GM18519 (cell line): ENCODE results near the gene NDUFA8.

Experiments used
- ATAC-seq: cut with Tn5 transposase; IDR thresholded peaks from one replicate; pipeline ENCODE4 v1.9.1; 2021; ENCODE audit warnings: mild to moderate bottlenecking, moderate library complexity; ENCODE audit not compliant: unreplicated experiment, low FRiP score

Gene NDUFA8

DNA sequence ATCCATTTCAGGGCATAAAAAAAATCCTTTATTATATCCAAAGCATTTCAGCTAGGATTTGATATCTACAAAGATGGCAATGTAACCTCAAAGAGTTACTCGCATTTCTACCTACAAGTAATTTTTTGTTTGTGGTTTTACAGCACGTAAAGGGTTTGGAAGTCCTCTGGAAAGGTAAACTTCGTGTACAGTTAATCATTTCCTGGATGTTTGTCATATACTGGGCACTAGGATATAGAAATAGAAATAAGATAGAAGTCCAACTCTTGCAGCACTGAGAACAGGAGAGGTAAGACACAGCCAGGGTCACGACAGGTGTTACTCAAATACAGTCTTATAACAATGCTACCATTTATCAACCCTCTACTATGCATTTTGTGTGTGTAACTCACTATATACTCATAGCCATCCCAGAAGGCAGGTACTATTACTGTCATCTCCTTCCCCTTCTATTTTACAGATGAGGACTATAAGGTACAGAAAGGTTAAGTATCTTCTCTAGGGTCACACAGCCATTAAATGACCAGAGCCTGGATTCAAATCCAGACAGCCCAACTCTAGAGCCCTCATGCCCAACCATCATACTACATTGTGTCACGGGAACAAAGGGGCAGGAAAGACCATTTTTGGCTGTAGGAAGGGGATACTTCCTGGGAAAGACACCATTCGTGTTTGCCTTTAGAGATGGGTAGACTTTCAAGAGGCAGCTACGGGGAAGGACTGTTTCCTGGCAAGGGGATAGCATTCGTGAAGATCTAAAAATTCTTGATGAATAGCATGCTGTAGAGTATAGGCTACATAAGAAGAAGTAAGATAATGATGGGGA, 19.0 kb downstream of the NDUFA8 start:
- no peak for ATAC-seq

DNA sequence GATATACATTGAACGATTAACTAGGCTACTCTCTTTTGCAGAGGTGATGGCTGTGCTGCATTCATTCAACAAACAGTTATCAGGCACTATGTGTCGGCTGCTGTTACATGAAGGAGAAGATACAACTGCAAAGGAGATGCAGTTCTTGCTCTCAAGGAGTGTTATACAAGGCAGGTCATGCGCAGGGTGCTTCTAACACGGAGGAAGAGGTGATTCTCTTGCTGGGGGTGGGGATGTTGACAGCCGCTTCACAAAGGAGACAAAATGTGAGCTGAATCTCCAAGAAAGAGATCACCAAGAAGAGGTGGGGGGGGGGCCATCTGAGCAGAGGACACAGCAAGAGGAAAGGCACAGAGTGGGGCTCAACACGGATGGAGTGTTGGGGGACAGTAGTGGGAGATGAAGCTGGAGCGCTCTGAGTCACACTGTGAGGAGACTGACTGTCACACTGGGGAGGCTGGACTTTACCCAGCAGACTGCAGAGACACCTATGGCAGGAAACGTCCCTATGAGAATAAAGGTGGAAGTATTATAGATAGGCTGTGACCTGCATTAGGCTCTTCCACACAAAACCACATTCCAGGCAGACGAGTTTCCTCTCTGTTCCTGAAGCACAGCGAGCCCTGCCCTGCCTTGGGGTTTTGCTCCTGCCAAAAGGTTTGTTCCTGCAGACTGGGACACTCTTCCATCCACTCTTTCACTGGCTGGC, 20.9 kb downstream of the NDUFA8 start:
- no peak for ATAC-seq

DNA sequence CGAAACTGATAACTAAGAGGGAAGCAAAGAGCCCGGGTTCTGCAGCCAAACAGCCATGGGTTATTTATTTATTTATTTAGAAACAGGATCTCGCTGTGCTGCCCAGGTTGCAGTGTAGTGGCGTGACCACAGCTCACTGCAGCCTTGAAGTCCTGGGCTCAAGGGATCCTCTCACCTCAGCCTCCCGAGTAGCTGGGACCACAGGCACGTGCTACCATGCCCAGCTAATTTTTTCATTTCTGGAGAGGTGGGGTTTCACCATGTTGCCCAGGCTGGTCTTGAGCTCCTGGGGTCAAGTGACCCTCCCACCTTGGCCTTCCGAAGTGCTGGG, 24.1 kb downstream of the NDUFA8 start:
- no peak for ATAC-seq

DNA sequence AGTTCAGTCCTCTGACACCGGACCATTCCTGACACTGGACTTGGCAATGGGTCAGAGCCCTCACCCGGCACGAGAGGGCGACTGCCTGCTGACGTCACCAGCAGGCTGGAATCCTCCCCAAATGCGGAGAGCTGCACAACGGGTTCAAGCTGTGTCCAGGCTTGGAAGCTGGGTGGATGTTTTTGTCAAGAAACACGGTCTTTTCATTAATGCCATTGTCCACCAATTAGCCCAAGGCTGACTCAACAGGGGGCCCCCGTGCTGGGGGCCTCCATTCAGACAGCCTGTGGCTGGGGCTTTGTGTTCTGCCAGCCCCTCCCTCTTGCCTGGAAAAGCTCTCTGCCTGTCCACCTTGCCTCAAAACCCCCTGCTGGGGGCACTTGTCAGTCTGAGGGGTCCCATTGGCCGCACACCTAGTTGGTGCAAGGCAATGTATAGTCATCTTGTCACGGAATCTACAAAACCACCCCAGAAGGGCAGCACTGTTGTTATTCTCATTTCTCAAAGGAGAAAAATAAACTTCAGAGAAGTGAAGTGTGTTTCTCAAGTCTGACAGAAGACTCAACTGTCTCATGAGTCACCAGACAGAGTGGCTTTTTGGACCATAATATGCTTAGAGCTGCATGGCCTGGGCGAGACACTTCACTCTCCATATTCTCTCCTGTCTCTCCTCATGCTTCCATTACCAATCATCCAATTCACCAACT, 24.6 kb downstream of the NDUFA8 start:
- no peak for ATAC-seq

DNA sequence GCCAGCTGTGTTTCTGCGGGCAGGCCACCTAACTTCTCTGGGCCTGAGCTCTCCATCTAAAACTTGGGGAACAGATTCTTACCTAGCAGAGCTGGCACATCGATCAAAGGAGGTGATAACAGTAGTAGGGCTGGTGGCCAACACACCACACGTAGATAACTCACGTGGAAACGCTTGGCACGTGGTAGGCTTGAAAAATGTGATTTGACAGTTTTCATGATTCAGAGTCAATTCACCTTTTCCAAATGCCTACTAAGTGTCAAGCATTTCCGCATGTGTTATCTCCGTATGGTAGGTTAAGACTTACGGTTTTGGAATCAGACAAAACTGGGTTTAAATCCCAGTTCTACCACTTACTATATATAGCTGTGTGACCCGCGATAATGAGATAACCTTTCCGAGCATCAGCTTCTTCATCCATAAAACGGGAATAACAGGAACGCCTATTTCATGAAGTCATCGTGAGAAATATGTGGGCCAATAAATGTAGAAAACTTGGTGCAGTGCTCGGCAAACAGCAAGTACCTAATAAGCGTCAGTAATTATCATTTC, 25.5 kb downstream of the NDUFA8 start:
- ATAC-seq, result no peak

DNA sequence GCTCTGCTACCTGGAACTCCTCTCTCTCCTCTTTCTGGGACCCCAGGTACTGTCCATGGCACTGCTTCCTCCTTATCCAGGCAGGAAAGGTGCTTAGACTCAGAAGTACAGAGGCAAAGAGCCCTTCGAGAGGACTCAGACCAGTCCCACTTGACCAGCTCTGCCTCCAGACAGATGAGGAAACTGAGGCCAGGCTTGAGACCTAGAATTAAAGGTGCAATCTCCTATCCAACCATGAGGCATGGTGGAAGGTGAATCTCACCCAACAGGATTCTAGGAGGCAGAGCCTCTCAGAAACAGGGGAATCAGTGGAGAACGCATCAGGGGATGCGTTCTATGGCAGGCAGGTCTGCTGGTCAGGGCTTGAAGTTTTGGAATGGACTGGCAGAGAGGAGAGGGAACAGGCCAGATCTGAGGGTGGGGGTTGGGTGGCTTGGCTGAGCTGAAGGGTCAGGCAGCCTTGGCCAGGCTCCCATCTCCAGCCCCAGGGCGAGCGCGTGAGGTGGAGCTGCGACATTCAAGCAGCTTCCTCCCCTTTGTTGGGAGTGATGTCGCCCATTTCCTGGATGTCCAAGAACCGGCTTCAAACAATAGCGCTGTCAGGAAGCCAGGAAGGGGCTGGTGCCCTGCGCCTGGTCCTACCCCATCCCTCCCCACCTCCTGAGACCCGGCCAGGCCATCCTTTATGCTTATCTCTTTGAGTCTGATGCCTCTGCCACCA, 26.2 kb downstream of the NDUFA8 start:
- ATAC-seq, result no peak

DNA sequence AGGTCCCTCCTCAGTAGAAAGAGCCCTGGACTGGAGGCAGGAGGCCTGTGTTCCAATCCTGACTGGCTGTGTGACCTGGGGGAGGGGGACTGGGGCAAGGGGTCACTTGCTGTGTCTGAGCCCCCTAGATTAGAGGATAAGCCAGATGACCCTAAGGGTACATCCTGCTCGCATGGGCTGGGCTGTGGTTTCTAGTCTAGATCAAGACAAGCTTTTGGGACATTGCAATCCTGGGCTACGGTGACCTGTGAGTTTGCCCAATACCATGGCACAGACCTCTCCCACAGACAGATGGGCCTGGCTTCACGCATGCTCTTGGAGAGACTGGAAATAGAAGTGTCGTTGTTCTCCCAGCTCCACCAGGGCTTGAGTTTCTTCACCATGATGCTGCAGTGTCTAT, 27.0 kb downstream of the NDUFA8 start:
- ATAC-seq, result no peak

DNA sequence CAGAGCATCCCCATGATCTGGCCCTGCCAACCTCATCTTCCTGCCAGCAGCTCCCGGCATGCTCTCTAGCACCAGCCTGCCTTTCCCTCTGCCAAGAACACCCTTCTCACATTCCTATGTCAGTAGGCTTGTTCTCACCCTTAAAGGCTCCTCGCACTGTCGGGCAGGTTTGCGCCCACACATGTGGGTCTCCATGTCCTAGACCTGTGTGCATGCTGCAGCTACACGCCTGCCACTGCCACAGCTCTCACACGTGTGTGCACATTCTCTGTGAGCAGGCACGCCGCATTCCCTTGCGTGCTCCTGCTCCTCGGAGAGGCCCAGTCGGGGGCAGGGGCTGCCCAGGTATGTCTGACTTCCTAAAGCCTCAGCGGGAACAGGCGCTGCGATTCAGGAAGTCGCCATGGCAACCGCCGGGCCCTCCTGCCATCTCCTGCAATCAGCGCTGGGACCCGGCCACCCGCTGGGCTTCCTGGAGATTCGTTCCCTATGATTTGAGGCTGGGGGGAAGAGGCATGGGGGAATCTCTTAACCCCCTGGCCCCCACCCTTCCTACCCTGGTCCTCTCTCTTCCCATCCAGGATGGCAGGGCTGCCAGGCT, 28.1 kb downstream of the NDUFA8 start:
- ATAC-seq, result no peak

DNA sequence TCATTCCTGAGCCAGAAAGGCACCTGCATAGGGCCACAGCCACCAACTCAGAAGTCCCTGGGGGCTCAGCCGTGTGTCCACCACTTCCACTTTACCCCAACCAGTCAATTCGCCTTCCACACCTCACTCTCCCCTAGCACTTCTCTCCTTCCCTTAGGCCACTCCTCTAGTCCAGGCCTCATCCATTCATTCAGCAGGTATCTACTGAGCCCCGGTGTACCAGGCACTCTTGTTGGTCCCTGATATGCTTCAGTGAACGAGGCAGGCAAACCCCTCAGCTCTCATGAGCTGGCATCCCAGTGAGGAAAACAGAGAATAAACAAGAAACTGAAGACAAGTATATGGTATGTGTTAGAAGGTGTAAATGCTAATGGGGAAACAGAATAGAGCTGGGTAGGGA, 28.7 kb downstream of the NDUFA8 start:
- no peak for ATAC-seq

DNA sequence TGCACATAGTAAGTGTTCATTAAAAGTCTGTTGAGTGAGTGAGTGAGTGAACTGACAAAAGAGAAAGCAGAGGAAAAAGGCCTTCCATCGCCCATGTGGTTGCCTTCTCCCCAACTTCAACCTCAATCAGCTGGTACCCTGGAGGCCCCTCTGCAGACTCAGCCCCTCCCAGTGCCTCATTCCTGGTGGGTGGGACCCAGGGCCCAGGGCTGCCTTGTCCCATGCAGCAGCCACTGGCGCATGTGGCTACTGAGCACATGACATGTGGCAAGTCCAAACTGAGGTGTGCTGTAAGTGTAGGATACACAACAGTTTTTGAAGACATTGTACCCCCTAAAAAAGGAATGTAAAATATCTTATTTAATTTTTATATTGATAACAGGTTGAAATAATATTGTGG, 29.6 kb downstream of the NDUFA8 start:
- ATAC-seq, result no peak

DNA sequence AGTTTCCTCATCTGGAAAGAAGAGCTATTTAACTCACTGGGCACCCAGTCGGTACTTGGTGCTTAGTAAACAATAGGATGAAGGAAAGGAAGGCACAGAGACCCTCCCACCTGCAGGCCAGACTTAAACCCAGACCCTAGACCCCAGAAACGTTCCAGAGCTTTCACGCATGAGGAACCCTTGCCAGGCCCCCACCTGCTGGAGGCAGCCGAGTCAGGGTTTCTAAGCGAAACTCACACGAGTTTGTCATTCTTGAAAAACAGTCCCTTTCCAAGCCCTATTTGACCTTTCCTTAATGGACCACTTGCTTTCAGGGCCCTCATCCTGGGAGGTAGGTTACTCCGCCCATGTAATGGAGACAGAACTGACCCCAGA, 30.6 kb downstream of the NDUFA8 start:
- ATAC-seq, result no peak

DNA sequence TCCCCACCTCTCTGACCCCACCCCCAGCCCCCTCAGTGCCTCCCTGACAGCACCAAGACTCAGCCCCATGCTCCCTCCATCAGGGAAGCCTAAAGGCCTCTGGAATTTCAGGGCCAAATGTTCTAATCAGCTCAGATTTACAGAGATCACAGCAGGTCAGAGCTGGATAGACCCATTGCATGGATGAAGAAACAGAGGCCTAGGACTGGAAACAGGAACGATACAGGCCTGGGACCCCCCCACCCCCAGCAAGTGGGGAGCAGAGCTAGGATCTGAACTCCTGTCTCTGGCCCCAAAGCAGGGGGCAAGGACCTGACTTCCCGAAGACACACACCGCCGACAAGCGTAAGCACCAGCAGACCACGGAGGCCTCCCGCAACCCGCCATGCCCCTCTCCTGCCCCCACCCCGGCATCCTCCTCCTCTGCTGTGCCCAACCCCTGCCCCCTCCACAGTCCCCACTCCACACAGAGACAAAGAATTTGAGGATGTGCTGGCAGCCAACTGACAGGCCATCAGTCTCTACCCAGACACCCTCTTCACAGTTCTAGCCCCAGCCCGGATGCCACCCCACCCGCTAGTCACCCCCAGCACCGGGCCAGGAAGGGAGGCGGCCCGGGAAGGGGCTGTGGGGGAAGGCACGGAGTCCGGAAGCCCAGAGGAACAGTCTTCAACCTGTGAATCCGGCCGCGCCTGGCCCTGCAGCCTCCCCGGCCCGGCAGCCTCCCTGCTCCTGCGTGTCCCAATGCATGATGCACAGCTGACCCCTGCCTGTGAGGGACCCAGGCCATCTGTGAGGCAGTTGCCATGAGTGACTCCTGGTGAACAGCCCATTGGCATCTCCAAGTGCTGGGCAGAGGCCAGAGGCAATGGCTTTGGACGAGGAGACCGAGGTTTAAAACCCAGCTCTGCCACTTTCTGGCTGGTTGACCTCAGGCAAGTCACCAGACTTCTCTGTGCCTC, 31.3 kb downstream of the NDUFA8 start:
- ATAC-seq, result no peak

DNA sequence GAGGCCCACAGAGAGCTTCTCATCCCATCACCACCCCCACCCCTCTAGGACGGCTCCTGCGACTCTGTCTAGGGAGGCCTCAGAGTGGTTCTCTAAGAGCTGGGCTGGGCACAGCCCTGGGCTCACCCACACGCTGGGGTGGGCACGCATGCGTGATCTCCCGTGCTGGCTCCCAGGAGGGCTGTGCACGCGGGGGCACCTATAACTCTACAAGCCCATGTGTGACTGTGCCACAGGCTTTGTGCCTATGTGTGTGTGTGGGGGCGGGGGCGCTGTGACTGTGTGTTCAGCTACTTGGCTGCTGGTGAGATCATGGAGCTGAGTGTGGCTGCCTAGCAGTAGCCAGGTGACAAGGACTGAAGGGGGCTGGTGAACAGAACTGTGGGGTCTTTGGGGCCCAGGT, 32.2 kb downstream of the NDUFA8 start:
- ATAC-seq, result no peak

DNA sequence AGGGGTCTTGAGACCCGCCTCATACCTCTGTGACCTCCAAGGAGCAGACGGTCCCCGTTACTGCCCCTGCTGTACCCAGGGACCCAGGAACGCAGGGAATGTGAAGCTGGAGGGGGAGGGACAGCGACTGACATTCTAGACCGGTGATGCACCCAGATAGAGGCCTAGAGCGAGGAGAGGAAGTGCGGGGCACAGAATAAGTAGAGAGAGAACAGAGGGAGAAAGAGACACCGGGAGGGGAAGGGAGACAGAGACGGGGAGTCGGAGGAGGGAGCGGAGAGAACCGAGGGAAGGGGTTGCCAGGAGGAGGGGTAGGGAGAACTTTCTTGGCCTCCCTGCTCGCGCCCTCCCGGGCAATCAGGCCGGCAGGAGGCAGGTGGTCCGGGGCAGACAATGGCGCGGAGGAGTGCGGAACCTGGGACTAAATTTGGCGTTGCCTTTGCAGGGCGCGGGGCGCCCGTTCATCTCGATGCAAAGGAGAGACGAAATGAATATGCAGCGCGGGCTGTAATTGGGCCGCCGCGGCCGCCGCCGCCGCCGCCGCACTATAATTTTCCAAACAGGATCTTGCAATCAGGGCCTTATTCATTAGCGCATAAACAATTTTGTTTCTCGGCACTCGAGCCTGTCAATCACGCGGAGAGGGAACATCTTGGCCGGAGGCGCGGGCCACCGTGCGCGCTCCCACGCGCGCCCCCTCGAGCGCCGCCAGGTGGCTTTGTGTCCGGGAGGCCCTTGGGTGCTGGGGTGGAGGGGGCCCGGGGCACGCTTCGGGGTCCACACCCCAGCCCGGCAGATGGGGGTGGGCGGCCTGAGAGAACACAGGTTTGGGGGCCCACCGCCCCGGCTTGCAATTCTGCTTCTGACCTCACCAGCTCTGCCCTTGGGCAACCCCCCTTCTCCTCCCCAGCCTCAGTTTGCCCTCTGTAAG, 33.0 kb downstream of the NDUFA8 start:
- ATAC-seq, result no peak

DNA sequence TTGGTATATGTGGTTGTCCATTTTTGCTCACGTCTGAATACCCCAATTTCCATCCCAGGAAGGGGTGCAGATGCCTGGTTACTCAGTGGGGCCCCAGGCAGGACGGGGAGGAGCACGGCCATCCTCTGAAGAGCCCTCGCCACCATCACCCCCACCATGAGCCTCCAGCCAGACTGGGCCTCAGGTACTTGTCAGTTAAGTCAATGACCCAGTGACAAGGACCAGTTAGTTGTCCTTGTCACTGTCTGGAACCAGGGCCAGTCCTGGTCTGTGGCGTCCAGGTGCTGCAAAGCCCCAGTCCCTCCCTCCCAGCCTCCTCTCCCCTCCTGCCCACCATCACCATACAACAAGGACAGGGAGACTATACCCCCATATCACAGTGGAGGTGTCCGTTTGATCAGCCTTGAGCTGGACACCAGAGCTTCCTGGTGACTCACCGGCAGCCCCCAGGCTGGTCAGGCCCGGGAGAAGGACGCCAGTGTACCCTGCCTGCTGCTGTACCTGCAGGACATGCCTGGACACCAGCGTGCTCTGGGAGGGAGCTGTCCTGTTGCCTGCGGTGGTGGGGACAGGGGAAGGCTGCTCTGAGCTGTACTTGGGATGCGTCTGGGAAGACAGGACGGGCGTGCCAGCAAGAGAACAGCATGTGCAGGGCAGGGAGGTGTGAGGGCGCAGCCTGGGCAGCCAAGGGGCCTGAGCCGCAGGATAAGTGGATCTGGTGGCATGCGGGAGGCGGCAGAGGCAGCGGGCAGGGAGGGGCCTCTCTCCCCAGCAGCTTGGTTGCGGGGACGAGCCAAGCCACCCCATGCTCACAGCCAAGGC, 33.9 kb downstream of the NDUFA8 start:
- ATAC-seq, result no peak

DNA sequence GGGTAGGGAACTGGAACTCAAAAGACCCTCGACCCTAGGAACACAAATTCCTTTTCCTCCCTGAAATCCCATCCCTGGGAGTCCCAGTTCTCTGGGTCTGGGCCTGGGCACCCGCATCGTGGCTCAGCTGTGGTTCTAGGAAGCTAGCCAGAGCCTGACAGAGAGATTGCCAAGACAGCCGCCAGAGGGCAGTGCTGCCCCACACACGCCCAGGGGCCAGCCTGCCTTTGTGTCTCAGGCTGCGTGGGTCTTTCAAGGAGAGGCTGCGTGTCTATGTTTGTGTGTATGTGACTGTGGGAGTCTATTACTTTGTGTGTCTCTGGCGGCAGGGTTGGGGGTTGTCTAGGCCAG, 34.4 kb downstream of the NDUFA8 start:
- ATAC-seq, result peak; percentile 65

DNA sequence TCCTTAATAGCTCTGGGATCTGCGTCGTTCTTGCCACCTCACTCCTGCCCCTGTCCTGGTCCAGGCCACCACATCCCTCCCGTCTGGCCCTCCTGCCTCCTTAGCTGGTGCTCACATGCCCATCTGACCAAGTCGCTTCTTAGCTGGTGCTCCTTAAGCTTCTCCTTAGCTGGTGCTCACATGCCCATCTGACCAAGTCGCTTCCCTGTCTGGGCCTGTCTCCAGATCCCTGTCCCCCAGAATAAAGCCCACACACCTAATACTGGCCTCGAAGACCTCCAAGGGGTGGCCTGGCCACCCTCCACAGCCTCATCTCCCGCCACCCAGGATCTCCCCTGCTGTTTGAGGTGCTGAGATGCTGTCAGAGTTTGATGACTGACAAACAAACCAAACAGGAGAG, 35.1 kb downstream of the NDUFA8 start:
- ATAC-seq, result no peak
